Activated CD4-positive, alpha-beta memory T cell treated with anti-CD3 and anti-CD28 coated beads, Interleukin-2, amount 10 ng/mL, durations not matched to agents 7 days and 5 days (primary cell): ENCODE results near the gene TBX3. TPM values are rescaled to one million over a fixed set of nuclear protein-coding genes. Genes with fewer than 3 reads are reported as not detected.

Experiments used
- CTCF ChIA-PET: fragments of 350-600 bp; sonication (Branson Sonifier 250); formaldehyde crosslinking; loops from one replicate; lab custom pipeline; 2021; ENCODE audit warnings: antibody characterized with exemption, inconsistent platforms; lab: Charles Lee
- POLR2A ChIA-PET: fragments of 350-600 bp; sonication (Branson Sonifier 250); formaldehyde crosslinking; loops from one replicate; lab custom pipeline; 2021; ENCODE audit warnings: antibody characterized with exemption; lab: Charles Lee
- DNase-seq: peaks from one replicate; pipeline ENCODE4 v3.0.0-alpha.2; 2020
- H3K27ac Mint-ChIP-seq: one replicate; pipeline ENCODE4 v1.8.0; 2021; ENCODE audit warnings: mild to moderate bottlenecking, mixed read lengths
- H3K27me3 Mint-ChIP-seq: one replicate; pipeline ENCODE4 v1.8.0; 2021; ENCODE audit warnings: mixed read lengths
- H3K36me3 Mint-ChIP-seq: one replicate; pipeline ENCODE4 v1.8.0; 2021; ENCODE audit warnings: low read depth, mixed read lengths
- H3K4me1 Mint-ChIP-seq: one replicate; pipeline ENCODE4 v1.8.0; 2021; ENCODE audit warnings: mixed read lengths
- H3K4me3 Mint-ChIP-seq: one replicate; pipeline ENCODE4 v1.8.0; 2021; ENCODE audit warnings: mild to moderate bottlenecking, mixed read lengths
- H3K9me3 Mint-ChIP-seq: one replicate; pipeline ENCODE4 v1.8.0; 2021; ENCODE audit warnings: mixed read lengths
- total RNA-seq, 2 experiments: library from RNA; stranded (reverse); gene quantifications; one replicate each; pipeline ENCODE4 v1.2.3, GENCODE V29; 2021

Gene TBX3
- total RNA-seq, 2 experiments from 2014 or later, result not detected

- Mint-ChIP-seq H3K9me3 (no peaks in the 10 kb centered on the region), H3K27ac (no peak overlapping the region), H3K36me3 (peaks cover 3% of the 10 kb centered on the region), H3K4me1 (no peaks in the 10 kb centered on the region), H3K4me3 (no peak overlapping the region), H3K27me3 (peaks cover 46% of the 10 kb centered on the region)
- POLR2A ChIA-PET, result no interaction called here
- CTCF ChIA-PET, result no interaction called here
- DNase-seq, result no peak
Observed at GRCh38 chr12:114702462-114702861, 18.5 kb upstream of the TBX3 start.

- Mint-ChIP-seq H3K27ac (no peak overlapping the region), H3K27me3 (peaks cover 54% of the 10 kb centered on the region), H3K9me3 (no peaks in the 10 kb centered on the region), H3K4me3 (no peak overlapping the region), H3K4me1 (no peaks in the 10 kb centered on the region), H3K36me3 (peaks cover 3% of the 10 kb centered on the region)
- CTCF ChIA-PET, result no interaction called here
- POLR2A ChIA-PET, result no interaction called here
- DNase-seq, result no peak
Observed at GRCh38 chr12:114701553-114701952, 17.6 kb upstream of the TBX3 start.

DNA sequence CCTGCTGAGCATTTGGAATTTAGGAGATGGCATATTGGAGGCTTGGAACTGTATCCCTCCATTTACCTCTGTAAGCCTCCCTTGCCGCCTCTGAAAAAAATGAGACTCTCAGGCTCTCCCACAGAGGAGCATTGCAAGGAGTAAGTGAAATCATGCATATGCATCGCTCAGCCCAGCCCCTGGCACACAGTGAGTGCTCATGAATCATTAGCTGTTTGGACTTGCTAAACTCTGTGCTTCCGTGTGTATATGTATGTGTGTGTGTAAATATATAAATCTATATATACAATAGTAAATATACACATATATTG is 17.1 kb upstream of the TBX3 start:
- Mint-ChIP-seq H3K4me1 (no peaks in the 10 kb centered on the region), H3K36me3 (peaks cover 3% of the 10 kb centered on the region), H3K4me3 (no peak overlapping the region), H3K27ac (no peak overlapping the region), H3K9me3 (no peaks in the 10 kb centered on the region), H3K27me3 (peaks cover 57% of the 10 kb centered on the region)
- ChIA-PET CTCF (no interaction called here), POLR2A (no interaction called here)
- DNase-seq, result no peak

GRCh38 chr12:114700392-114701103 is 16.6 kb upstream of the TBX3 start:
- H3K27ac Mint-ChIP-seq, result no peak overlapping the region
- no peaks in the 10 kb centered on the region for H3K4me1 Mint-ChIP-seq
- ChIA-PET CTCF (no interaction called here), POLR2A (no interaction called here)
- peaks cover 62% of the 10 kb centered on the region for H3K27me3 Mint-ChIP-seq
- no peak for DNase-seq
- peaks cover 3% of the 10 kb centered on the region for H3K36me3 Mint-ChIP-seq
- no peak overlapping the region for H3K4me3 Mint-ChIP-seq
- no peaks in the 10 kb centered on the region for H3K9me3 Mint-ChIP-seq

DNA sequence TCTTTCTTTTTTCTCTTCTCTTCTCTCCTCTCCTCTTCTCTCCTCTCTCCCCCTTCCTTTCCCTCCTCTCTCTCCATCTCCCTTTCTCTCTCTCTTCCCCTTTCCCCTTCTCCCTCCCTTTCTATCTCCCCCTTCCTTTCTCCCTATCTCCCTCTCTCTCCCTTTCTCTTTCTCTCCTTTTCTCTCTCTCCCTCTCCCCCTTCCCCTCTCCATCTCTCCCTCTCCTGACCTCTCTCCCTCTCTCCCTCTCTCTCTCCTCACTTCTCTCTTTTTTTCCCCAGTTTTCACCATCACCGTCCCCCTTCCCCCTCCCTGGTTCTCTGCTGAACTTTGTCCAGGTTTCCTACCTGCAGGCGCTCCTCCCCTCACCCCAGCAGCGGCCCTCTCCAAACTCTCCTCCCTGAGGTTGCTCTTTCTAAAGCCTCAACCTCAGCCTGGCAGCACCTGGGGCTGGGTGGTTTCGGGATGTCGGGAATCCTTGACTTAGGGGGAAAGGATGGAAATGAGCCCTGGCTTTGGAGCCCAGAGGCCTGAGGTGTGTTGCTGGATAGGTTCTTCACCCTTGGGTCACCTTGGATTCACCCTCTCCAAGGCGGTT is 14.7 kb upstream of the TBX3 start:
- peaks cover 81% of the 10 kb centered on the region for H3K27me3 Mint-ChIP-seq
- H3K27ac Mint-ChIP-seq, result no peak overlapping the region
- no peaks in the 10 kb centered on the region for H3K9me3 Mint-ChIP-seq
- DNase-seq, result no peak
- CTCF ChIA-PET, result no interaction called here
- POLR2A ChIA-PET, result no interaction called here
- no peaks in the 10 kb centered on the region for H3K4me1 Mint-ChIP-seq
- no peak overlapping the region for H3K4me3 Mint-ChIP-seq
- peaks cover 3% of the 10 kb centered on the region for H3K36me3 Mint-ChIP-seq

GRCh38 chr12:114697741-114698565 is 14.0 kb upstream of the TBX3 start:
- H3K27ac Mint-ChIP-seq, result no peak overlapping the region
- CTCF ChIA-PET, result no interaction called here

DNA sequence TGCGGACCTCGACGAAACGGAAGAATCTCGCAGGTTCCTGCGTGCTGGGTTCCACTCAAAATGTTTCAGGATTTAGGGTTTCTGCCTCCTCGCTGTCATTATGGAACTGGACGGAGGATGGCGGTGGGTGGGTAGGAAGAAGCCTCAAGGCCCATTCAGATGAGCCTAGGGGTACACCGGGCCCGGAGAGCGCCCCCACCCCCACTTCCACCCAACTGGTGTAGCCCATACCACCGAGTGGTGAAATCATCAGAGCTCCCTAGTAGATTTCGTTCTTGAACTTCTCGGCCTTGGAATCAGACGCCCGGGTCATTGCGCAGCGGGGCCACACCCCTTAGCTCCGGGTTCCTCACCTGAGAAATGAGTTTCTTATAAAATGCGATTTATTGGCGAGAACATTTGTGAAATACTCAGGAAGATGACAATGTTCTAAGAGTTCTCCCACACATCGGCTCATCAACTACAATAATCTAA is 13.3 kb upstream of the TBX3 start:
- Mint-ChIP-seq H3K9me3 (no peaks in the 10 kb centered on the region), H3K27me3 (peaks cover 91% of the 10 kb centered on the region), H3K36me3 (peaks cover 3% of the 10 kb centered on the region), H3K4me3 (no peak overlapping the region), H3K4me1 (no peaks in the 10 kb centered on the region), H3K27ac (no peak overlapping the region)
- ChIA-PET CTCF (no interaction called here), POLR2A (interaction anchor here (0.9 kb wide), 1 partner anchor 9 kb away, joined by 3 read pairs; no protein-coding TSS in a partner anchor)
- no peak for DNase-seq

More at GRCh38 chr12:114697741-114698565, 14.0 kb upstream of the TBX3 start:
- H3K9me3 Mint-ChIP-seq, result no peaks in the 10 kb centered on the region
- no peak overlapping the region for H3K4me3 Mint-ChIP-seq
- POLR2A ChIA-PET, result interaction anchor here (0.9 kb wide), 1 partner anchor 10 kb away, joined by 3 read pairs; no protein-coding TSS in a partner anchor
- no peak for DNase-seq
- H3K27me3 Mint-ChIP-seq, result peaks cover 88% of the 10 kb centered on the region
- H3K36me3 Mint-ChIP-seq, result peaks cover 3% of the 10 kb centered on the region
- H3K4me1 Mint-ChIP-seq, result no peaks in the 10 kb centered on the region

DNA sequence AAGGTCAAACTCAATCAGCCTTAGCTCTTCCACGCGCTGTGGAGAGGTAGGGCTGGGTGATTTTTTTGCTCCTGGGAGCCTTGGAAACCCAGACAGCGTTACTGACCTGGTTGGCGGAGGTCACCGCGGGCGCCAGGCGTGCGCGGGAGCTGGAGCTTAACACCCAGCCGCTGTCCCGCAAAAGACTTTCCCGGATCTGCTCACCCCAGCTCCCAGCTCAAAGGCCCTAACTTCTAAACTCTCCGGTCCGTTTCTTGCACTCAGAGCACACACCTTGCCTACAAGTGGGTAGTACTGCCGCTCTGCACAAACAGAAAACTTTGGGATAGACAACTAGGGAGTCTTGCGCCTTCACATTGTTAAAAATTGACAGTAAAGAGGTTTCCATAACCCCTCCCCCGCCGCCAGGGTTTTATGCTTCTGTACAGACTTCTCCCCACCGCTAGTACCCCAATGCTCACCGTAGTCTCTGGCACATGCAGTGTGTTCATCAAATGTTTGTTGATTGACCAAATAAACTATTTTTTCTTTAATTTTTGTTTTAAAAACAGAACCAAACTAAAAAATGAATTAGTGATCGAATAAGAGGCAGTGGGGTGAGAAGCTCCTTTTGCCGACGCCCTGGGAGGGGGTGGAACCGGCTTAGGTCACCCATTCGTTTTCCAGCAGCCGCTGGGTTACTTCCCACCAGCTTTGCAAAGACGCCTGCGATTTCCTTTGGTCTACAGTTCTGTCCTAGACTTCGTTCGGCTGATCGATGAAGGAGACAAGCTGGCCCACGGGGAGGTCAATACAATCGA is 12.7 kb upstream of the TBX3 start:
- no peaks in the 10 kb centered on the region for H3K9me3 Mint-ChIP-seq
- no peak overlapping the region for H3K27ac Mint-ChIP-seq
- ChIA-PET CTCF (no interaction called here), POLR2A (interaction anchor here (0.9 kb wide), 1 partner anchor 9 kb away, joined by 3 read pairs; no protein-coding TSS in a partner anchor)
- H3K36me3 Mint-ChIP-seq, result peaks cover 3% of the 10 kb centered on the region
- H3K4me3 Mint-ChIP-seq, result no peak overlapping the region
- no peaks in the 10 kb centered on the region for H3K4me1 Mint-ChIP-seq
- H3K27me3 Mint-ChIP-seq, result peaks cover 92% of the 10 kb centered on the region
- no peak for DNase-seq

DNA sequence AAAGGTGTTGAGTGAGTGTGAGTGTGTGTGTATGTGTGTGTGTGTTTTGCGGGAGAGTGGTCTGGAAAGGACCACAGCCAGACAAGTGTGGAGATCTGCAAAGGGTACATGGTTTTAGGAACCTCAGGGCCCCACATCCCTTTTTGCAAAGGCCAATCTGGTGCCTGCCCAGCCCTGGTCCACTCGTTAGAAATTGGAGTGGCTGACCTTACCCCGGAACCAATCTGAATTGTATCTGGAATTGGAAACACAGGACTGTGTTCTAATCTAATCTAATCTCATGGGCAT is 11.3 kb upstream of the TBX3 start:
- no peak for DNase-seq
- no peaks in the 10 kb centered on the region for H3K9me3 Mint-ChIP-seq
- CTCF ChIA-PET, result no interaction called here
- H3K4me3 Mint-ChIP-seq, result no peak overlapping the region
- H3K4me1 Mint-ChIP-seq, result no peaks in the 10 kb centered on the region
- H3K27ac Mint-ChIP-seq, result no peak overlapping the region
- H3K36me3 Mint-ChIP-seq, result peaks cover 3% of the 10 kb centered on the region
- POLR2A ChIA-PET, result no interaction called here
- peaks cover 93% of the 10 kb centered on the region for H3K27me3 Mint-ChIP-seq

DNA sequence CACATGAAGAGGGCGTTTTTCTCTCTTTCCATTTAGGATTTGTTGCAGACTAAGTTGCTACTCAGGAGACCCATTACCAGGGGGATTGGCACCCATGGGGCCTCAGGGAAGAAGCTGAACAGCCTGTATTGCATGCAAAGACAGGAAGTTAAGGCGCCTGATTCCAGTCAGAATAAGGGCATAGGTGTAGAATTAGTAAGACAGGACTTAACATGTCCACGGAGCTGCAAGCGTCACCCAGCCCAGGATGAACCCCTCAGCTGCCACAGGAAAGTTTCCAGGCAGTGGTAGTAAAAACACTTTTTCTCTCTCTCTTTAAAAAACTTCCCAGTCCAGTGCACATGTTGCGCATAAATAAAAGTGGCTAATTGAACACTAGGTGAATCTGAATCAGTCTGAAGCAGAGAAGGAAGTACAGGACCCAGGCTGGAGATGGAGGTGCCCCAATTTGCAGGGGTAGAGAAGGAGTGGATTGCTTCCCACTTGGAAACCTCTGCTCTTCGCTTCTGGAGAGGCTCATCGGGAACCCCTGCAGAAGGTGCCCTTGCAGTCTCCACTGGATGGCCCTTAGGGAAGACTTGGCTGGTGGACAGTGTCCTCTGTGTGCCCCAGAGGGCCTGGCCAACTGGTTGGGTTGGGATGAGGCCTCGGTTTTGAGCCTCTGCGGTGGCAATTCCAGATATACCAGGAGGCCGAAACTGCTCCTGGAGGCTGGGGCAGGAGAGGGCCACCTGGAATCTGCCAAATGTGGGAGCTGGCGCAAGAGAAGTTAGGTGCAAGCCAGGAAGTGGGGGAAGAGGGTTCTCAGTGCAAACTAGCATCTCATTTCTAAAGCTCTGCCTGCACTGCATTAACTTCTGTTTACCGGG is 10.7 kb upstream of the TBX3 start:
- Mint-ChIP-seq H3K27me3 (peaks cover 93% of the 10 kb centered on the region), H3K27ac (no peak overlapping the region), H3K9me3 (no peaks in the 10 kb centered on the region), H3K36me3 (no peaks in the 10 kb centered on the region), H3K4me1 (no peaks in the 10 kb centered on the region), H3K4me3 (no peak overlapping the region)
- no peak for DNase-seq
- ChIA-PET POLR2A (no interaction called here), CTCF (no interaction called here)

- Mint-ChIP-seq H3K27me3 (peaks cover 93% of the 10 kb centered on the region), H3K4me3 (no peak overlapping the region), H3K27ac (no peak overlapping the region), H3K4me1 (no peaks in the 10 kb centered on the region), H3K36me3 (no peaks in the 10 kb centered on the region), H3K9me3 (no peaks in the 10 kb centered on the region)
- DNase-seq, result no peak
- CTCF ChIA-PET, result no interaction called here
- POLR2A ChIA-PET, result no interaction called here
Observed at GRCh38 chr12:114693532-114693931, 9.6 kb upstream of the TBX3 start.

DNA sequence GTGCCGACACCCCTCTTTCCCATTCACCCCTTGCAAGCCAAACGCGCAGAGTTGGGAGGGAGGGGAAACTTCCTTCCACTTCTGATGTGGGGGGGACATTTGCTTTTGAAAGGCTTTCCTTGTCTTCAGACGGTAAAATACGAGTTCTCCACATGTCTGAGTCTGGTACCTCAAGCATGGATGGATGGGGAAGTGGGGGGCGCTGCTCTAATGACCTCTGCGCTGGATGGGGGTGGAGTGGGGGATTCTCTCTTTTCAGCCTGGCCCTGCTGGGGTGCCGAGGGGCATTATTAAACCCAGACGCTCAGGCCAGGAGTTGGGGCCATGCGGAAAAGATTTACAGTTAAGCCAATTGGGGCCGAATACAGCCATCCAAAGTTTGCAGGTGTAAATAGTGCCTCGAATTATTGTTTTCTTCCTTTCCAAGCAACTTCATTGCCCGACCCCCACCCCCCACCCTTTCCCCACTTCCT is 9.1 kb upstream of the TBX3 start:
- DNase-seq, result no peak
- Mint-ChIP-seq H3K36me3 (no peaks in the 10 kb centered on the region), H3K27me3 (peaks cover 93% of the 10 kb centered on the region), H3K4me3 (no peak overlapping the region), H3K27ac (no peak overlapping the region), H3K4me1 (no peaks in the 10 kb centered on the region), H3K9me3 (no peaks in the 10 kb centered on the region)
- POLR2A ChIA-PET, result no interaction called here
- CTCF ChIA-PET, result no interaction called here
